H9 (cell line): ENCODE measurements around the gene PRKACG. TPM values are rescaled to one million over a fixed set of nuclear protein-coding genes. Genes with fewer than 3 reads are reported as not detected.

Experiments
- DNase-seq: peaks from one replicate; pipeline ENCODE4 v3.0.0-alpha.2; 2017
- H2AFZ ChIP-seq: one replicate; pipeline ENCODE4 v1.6.1; 2013; ENCODE audit warnings: mild to moderate bottlenecking, low read length, control low read depth, moderate library complexity
- H2AK5ac ChIP-seq: 2 replicates; pipeline ENCODE4 v1.6.1; 2013; ENCODE audit warnings: low read length, control low read depth, mixed read lengths; ENCODE audit not compliant: insufficient read length
- H2BK120ac ChIP-seq: one replicate; pipeline ENCODE4 v1.6.1; 2013; ENCODE audit warnings: low read depth, mild to moderate bottlenecking, low read length, control low read depth, inconsistent platforms; ENCODE audit not compliant: poor library complexity, severe bottlenecking
- H2BK12ac ChIP-seq: 2 replicates; pipeline ENCODE4 v1.6.1; 2013; ENCODE audit warnings: low read length, control low read depth, mixed read lengths, low read depth; ENCODE audit not compliant: insufficient read length
- H2BK15ac ChIP-seq: 2 replicates; pipeline ENCODE4 v1.6.1; 2013; ENCODE audit warnings: low read depth, low read length, control low read depth
- H2BK20ac ChIP-seq: one replicate; pipeline ENCODE4 v1.6.1; 2013; ENCODE audit warnings: low read depth, mild to moderate bottlenecking, low read length, control low read depth, inconsistent platforms; ENCODE audit not compliant: poor library complexity, severe bottlenecking
- H2BK5ac ChIP-seq: 2 replicates; pipeline ENCODE4 v1.6.1; 2013; ENCODE audit warnings: low read length, control low read depth, mixed read lengths; ENCODE audit not compliant: insufficient read length
- H3K14ac ChIP-seq: 2 replicates; pipeline ENCODE4 v1.6.1; 2013; ENCODE audit warnings: low read length, control low read depth; ENCODE audit not compliant: insufficient read depth
- H3K18ac ChIP-seq: 2 replicates; pipeline ENCODE4 v1.6.1; 2013; ENCODE audit warnings: low read depth, mild to moderate bottlenecking, mixed read lengths, low read length, control low read depth; ENCODE audit not compliant: insufficient read length
- H3K23ac ChIP-seq: 2 replicates; pipeline ENCODE4 v1.6.1; 2013; ENCODE audit warnings: low read length, control low read depth, mixed read lengths, low read depth; ENCODE audit not compliant: insufficient read length
- H3K23me2 ChIP-seq: 2 replicates; pipeline ENCODE4 v1.6.1; 2013; ENCODE audit warnings: low read depth, mild to moderate bottlenecking, mixed read lengths, low read length, control low read depth; ENCODE audit not compliant: insufficient read length, poor library complexity, severe bottlenecking
- H3K27ac ChIP-seq: 2 replicates; pipeline ENCODE4 v1.5.1; 2013; ENCODE audit warnings: low read length, control low read depth, mixed read lengths, low read depth; ENCODE audit not compliant: insufficient read length
- H3K27me3 ChIP-seq: 2 replicates; pipeline ENCODE4 v1.6.1; 2013; ENCODE audit warnings: low read length, control low read depth, inconsistent platforms; ENCODE audit not compliant: insufficient read depth
- H3K4ac ChIP-seq: 2 replicates; pipeline ENCODE4 v1.6.1; 2013; ENCODE audit warnings: low read depth, mild to moderate bottlenecking, control low read depth, inconsistent platforms, low read length, moderate library complexity
- H3K4me1 ChIP-seq: 2 replicates; pipeline ENCODE4 v1.6.1; 2013; ENCODE audit warnings: low read length, control low read depth, inconsistent platforms; ENCODE audit not compliant: insufficient read depth
- H3K4me2 ChIP-seq: 2 replicates; pipeline ENCODE4 v1.6.1; 2013; ENCODE audit warnings: low read length, control low read depth, mixed read lengths; ENCODE audit not compliant: insufficient read length, insufficient read depth
- H3K56ac ChIP-seq: 2 replicates; pipeline ENCODE4 v1.6.1; 2013; ENCODE audit warnings: low read depth, mild to moderate bottlenecking, mixed read lengths, low read length, control low read depth; ENCODE audit not compliant: insufficient read length
- H3K79me1 ChIP-seq: 2 replicates; pipeline ENCODE4 v1.6.1; 2013; ENCODE audit warnings: low read depth, mild to moderate bottlenecking, moderate library complexity, low read length, control low read depth, inconsistent platforms; ENCODE audit not compliant: insufficient read depth, poor library complexity, severe bottlenecking
- H3K79me2 ChIP-seq: 2 replicates; pipeline ENCODE4 v1.6.1; 2013; ENCODE audit warnings: low read length, control low read depth, inconsistent platforms; ENCODE audit not compliant: insufficient read depth
- H3K9ac ChIP-seq: 2 replicates; pipeline ENCODE4 v1.6.1; 2013; ENCODE audit warnings: low read length, control low read depth, mixed read lengths; ENCODE audit not compliant: insufficient read length; ENCODE audit errors: extremely low read depth
- H3K9me3 ChIP-seq: one replicate; pipeline ENCODE4 v1.6.1; 2013; ENCODE audit warnings: low read depth, low read length, inconsistent platforms; ENCODE audit not compliant: control insufficient read depth
- H3T11ph ChIP-seq: one replicate; pipeline ENCODE4 v1.6.1; 2013; ENCODE audit warnings: mild to moderate bottlenecking, low read length, control low read depth, inconsistent platforms
- H4K20me1 ChIP-seq: one replicate; pipeline ENCODE4 v1.6.1; 2013; ENCODE audit not compliant: control insufficient read depth, insufficient read length, insufficient read depth
- H4K5ac ChIP-seq: 2 replicates; pipeline ENCODE4 v1.6.1; 2013; ENCODE audit warnings: low read depth, mild to moderate bottlenecking, mixed read lengths, low read length, control low read depth; ENCODE audit not compliant: insufficient read length
- H4K8ac ChIP-seq: replicated peaks from 2 replicates; pipeline ENCODE4 v1.6.1; 2013; ENCODE audit warnings: low read length, control low read depth, mixed read lengths, low read depth; ENCODE audit not compliant: insufficient read length
- H4K91ac ChIP-seq: 2 replicates; pipeline ENCODE4 v1.6.1; 2013; ENCODE audit warnings: low read depth, mild to moderate bottlenecking, moderate library complexity, mixed read lengths, low read length, control low read depth; ENCODE audit not compliant: insufficient read length
- H3K27ac Mint-ChIP-seq, 3 experiments: 2 replicates in 2 of 3; 3 replicates in 1 of 3; pipeline ENCODE4 v1.8.0; 2020 to 2021; ENCODE audit warnings: mixed read lengths in 3 of 3, mild to moderate bottlenecking in 1 of 3, moderate library complexity in 1 of 3
- H3K27me3 Mint-ChIP-seq: 2 replicates; pipeline ENCODE4 v1.8.0; 2021; ENCODE audit warnings: low read depth, mild to moderate bottlenecking, moderate library complexity, mixed read lengths
- H3K36me3 Mint-ChIP-seq, 3 experiments: 2 replicates in 2 of 3; 3 replicates in 1 of 3; pipeline ENCODE4 v1.8.0; 2020 to 2021; ENCODE audit warnings: low read depth in 3 of 3, mixed read lengths in 3 of 3; ENCODE audit not compliant: insufficient read depth in 1 of 3
- H3K4me1 Mint-ChIP-seq, 2 experiments: 2 replicates each; pipeline ENCODE4 v1.8.0; 2020; ENCODE audit warnings: mixed read lengths in 2 of 2
- H3K4me3 Mint-ChIP-seq, 2 experiments: 2 replicates in 1 of 2; 3 replicates in 1 of 2; pipeline ENCODE4 v1.8.0; 2020 to 2021; ENCODE audit warnings: mild to moderate bottlenecking in 2 of 2, mixed read lengths in 2 of 2, moderate library complexity in 1 of 2
- H3K9me3 Mint-ChIP-seq, 2 experiments: 2 replicates in 1 of 2; 3 replicates in 1 of 2; pipeline ENCODE4 v1.8.0; 2020; ENCODE audit warnings: mild to moderate bottlenecking in 2 of 2, mixed read lengths in 2 of 2, moderate library complexity in 1 of 2
- WGBS: extraction: QIAGEN DNeasy Blood & Tissue Kit; methylation state at CpG from one replicate; pipeline ENCODE4 v1.1.7; 2013; ENCODE audit warnings: missing lambda C conversion rate, low lambda C conversion rate, mixed read lengths; ENCODE audit not compliant: insufficient read length; ENCODE audit errors: extremely low coverage; 5-methylcytosine and 5-hydroxymethylcytosine counted together
- total RNA-seq: library from RNA; stranded (reverse); gene quantifications from 2 replicates; pipeline ENCODE4 v1.2.1, GENCODE V29; 2021
- TF ChIP-seq, protein P1 (sequence below): fragments of 200-600 bp; sonication (generic); conservative IDR thresholded peaks from 3 replicates; pipeline ENCODE4 v1.8.0; 2021; ENCODE audit warnings: antibody characterized with exemption, mild to moderate bottlenecking

Gene PRKACG
- total RNA-seq, 1 experiment from 2014 or later: not detected

DNA sequence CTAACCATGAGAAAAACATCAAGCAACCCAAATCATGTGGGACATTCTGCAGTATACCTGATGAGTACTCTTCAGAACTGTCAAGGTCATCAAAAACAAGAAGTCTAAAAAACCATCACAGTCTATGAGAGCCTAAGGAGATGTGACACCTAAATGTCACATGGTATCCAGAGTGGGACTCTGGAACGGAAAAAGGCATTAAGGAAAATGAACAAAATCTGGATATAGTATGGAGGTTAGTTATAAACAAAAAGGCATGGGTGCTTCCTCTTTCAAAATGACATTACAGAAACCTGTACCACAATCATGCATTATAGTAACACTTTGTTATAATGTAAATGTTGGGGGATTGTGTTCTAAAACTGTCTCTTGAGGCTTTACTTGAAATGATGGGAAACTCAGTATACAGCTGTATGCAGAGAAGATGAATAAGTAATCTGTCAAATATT is 47.4 kb downstream of the PRKACG start:
- Histone ChIP-seq H3K4me1 (no peaks in the 10 kb centered on the region), H2BK12ac (no peak overlapping the region), H3K23ac (no peak overlapping the region), H3K18ac (no peak overlapping the region), H3K23me2 (no peaks in the 10 kb centered on the region), H3K27me3 (no peaks in the 10 kb centered on the region), H4K20me1 (no peaks in the 10 kb centered on the region), H2BK120ac (no peak overlapping the region), H3K4ac (no peak overlapping the region), H3K9ac (no peak overlapping the region), H2BK5ac (no peak overlapping the region), H2AK5ac (no peak overlapping the region), H3K27ac (no peak overlapping the region), H2BK15ac (no peak overlapping the region), H3K79me2 (no peaks in the 10 kb centered on the region), H4K91ac (no peak overlapping the region), H3K79me1 (no peaks in the 10 kb centered on the region), H2BK20ac (no peak overlapping the region), H4K8ac (no peak overlapping the region), H3K9me3 (no peaks in the 10 kb centered on the region), H2AFZ (no peak overlapping the region), H3K14ac (no peak overlapping the region), H3T11ph (no peak overlapping the region), H3K56ac (no peak overlapping the region), H3K4me2 (no peak overlapping the region), H4K5ac (no peak overlapping the region)
- no peak overlapping the region for H3K4me3 Mint-ChIP-seq
- H3K9me3 Mint-ChIP-seq: no peaks in the 10 kb centered on the region
- no peaks in the 10 kb centered on the region for H3K4me1 Mint-ChIP-seq
- no CpG with 5 or more reads among the region's 1 CpG for WGBS
- TF ChIP-seq, protein P1, sequence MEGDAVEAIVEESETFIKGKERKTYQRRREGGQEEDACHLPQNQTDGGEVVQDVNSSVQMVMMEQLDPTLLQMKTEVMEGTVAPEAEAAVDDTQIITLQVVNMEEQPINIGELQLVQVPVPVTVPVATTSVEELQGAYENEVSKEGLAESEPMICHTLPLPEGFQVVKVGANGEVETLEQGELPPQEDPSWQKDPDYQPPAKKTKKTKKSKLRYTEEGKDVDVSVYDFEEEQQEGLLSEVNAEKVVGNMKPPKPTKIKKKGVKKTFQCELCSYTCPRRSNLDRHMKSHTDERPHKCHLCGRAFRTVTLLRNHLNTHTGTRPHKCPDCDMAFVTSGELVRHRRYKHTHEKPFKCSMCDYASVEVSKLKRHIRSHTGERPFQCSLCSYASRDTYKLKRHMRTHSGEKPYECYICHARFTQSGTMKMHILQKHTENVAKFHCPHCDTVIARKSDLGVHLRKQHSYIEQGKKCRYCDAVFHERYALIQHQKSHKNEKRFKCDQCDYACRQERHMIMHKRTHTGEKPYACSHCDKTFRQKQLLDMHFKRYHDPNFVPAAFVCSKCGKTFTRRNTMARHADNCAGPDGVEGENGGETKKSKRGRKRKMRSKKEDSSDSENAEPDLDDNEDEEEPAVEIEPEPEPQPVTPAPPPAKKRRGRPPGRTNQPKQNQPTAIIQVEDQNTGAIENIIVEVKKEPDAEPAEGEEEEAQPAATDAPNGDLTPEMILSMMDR: no peak
- peaks cover 0 to under 1% (median 0%) of the 10 kb centered on the region in 3 experiments; a peak in 2 of 7 replicates for H3K36me3 Mint-ChIP-seq
- H3K27ac Mint-ChIP-seq: no peak overlapping the region
- DNase-seq: no peak
- no peaks in the 10 kb centered on the region for H3K27me3 Mint-ChIP-seq
